HCT116 (cell line): ENCODE results near the gene ANO4. TPM values are rescaled to one million over a fixed set of nuclear protein-coding genes. Genes with fewer than 3 reads are reported as not detected.
A peak's percentile ranks its signal among the peaks of the same experiment; 100 is the strongest.

Experiments
- ATAC-seq: fragments of 200-7000 bp; cut with Tn5 transposase; 2 replicates; pipeline ENCODE4 v1.9.1; 2020; ENCODE audit warnings: mild to moderate bottlenecking, moderate library complexity
- BruUV-seq: library from RNA; stranded (reverse); fragments of 400-500 nt; replicated peaks from 2 replicates; lab custom pipeline; 2021; lab: Mats Ljungman, UMichigan
- CTCF ChIA-PET: fragments of 300-600 bp; sonication (Branson Sonifier 250); formaldehyde crosslinking; loops from one replicate; lab custom pipeline; 2021; ENCODE audit warnings: antibody characterized with exemption; lab: Charles Lee
- POLR2A ChIA-PET: fragments of 300-600, 350-600 bp; sonication (Branson Sonifier 250); formaldehyde crosslinking; loops from one replicate; lab custom pipeline; 2021; ENCODE audit warnings: antibody characterized with exemption; lab: Charles Lee
- RAD21 ChIA-PET, 2 experiments: fragments of 300-600 bp; sonication (Branson Sonifier 250); formaldehyde crosslinking; loops; one replicate each; lab custom pipeline; 2023; ENCODE audit warnings: low total read pairs in 2 of 2; ENCODE audit not compliant: uncharacterized antibody in 2 of 2, unreplicated experiment in 2 of 2, low non-redundant PET in 1 of 2; lab: Charles Lee
- DNase-seq: peaks from one replicate; pipeline ENCODE4 v3.0.0-alpha.2; 2010; ENCODE audit warnings: low read depth, low spot score
- H2AFZ ChIP-seq: fragments of 200-600 bp; shearing (Covaris generic), sonication (generic); 2 replicates; pipeline ENCODE4 v1.6.1; 2017; ENCODE audit warnings: low read depth, mixed run types, mixed read lengths, antibody characterized with exemption, low read length; ENCODE audit not compliant: poor library complexity, severe bottlenecking
- H3K27ac ChIP-seq: 2 replicates; pipeline ENCODE4 v1.5.1; 2012; ENCODE audit warnings: low read depth, low read length
- H3K27me3 ChIP-seq: fragments of 200-600 bp; sonication (generic); 2 replicates; pipeline ENCODE4 v1.6.1; 2016; ENCODE audit warnings: mixed run types, low read length, mixed read lengths; ENCODE audit not compliant: insufficient read depth
- H3K36me3 ChIP-seq, 2 experiments: fragments of 200-500 bp in 1 of 2; fragments of 200-600 bp in 1 of 2; sonication (Bioruptor generic) in 1 of 2; sonication (generic) in 1 of 2; 2 replicates each; pipeline versions ENCODE4 v1.5.1 to v1.6.1; 2014 to 2016; ENCODE audit warnings: low read length in 2 of 2, inconsistent platforms in 1 of 2, mixed read lengths in 1 of 2, mixed run types in 1 of 2; ENCODE audit not compliant: insufficient read depth in 2 of 2, control insufficient read depth in 1 of 2
- H3K4me1 ChIP-seq, 2 experiments: fragments of 200-600 bp in 1 of 2; sonication (generic) in 1 of 2; 2 replicates each; pipeline versions ENCODE4 v1.5.1 to v1.6.1; 2012 to 2017; ENCODE audit warnings: low read length in 2 of 2, inconsistent platforms in 1 of 2, mild to moderate bottlenecking in 1 of 2, mixed read lengths in 1 of 2, mixed run types in 1 of 2, moderate library complexity in 1 of 2; ENCODE audit not compliant: insufficient read depth in 2 of 2, control insufficient read depth in 1 of 2
- H3K4me2 ChIP-seq: fragments of 200-600 bp; sonication (generic); 2 replicates; pipeline ENCODE4 v1.6.1; 2017; ENCODE audit warnings: mixed run types, low read length, mixed read lengths
- H3K4me3 ChIP-seq, 2 experiments: fragments of 200-600 bp in 1 of 2; sonication (generic) in 1 of 2; replicated peaks in 1 of 2; 2 replicates each; pipeline ENCODE4 v1.5.1; 2011 to 2016; ENCODE audit warnings: low read length in 2 of 2, control low read depth in 1 of 2, low read depth in 1 of 2, mild to moderate bottlenecking in 1 of 2, mixed read lengths in 1 of 2, mixed run types in 1 of 2
- H3K79me2 ChIP-seq: fragments of 200-600 bp; sonication (generic); 2 replicates; pipeline ENCODE4 v1.6.1; 2017; ENCODE audit warnings: mild to moderate bottlenecking, mixed run types, low read length, moderate library complexity, mixed read lengths; ENCODE audit not compliant: insufficient read depth
- H3K9ac ChIP-seq: fragments of 200-600 bp; sonication (generic); 2 replicates; pipeline ENCODE4 v1.6.1; 2016; ENCODE audit warnings: low read length, mixed read lengths
- H3K9me2 ChIP-seq: fragments of 200-600 bp; sonication (generic), shearing (Covaris generic); 2 replicates; pipeline ENCODE4 v1.6.1; 2017; ENCODE audit warnings: mixed run types, mild to moderate bottlenecking, moderate library complexity; ENCODE audit not compliant: insufficient read depth
- H3K9me3 ChIP-seq, 2 experiments: fragments of 200-500 bp in 1 of 2; fragments of 200-600 bp in 1 of 2; sonication (Bioruptor generic) in 1 of 2; sonication (generic) in 1 of 2; 2 replicates each; pipeline ENCODE4 v1.6.1; 2014 to 2017; ENCODE audit warnings: low read length in 2 of 2, mixed read lengths in 2 of 2, inconsistent platforms in 1 of 2, low read depth in 1 of 2, mild to moderate bottlenecking in 1 of 2, mixed run types in 1 of 2, moderate library complexity in 1 of 2; ENCODE audit not compliant: control insufficient read depth in 1 of 2, insufficient read depth in 1 of 2
- H4K20me1 ChIP-seq: fragments of 200-600 bp; sonication (generic), shearing (Covaris generic); 2 replicates; pipeline ENCODE4 v1.6.1; 2017; ENCODE audit warnings: mixed run types, mild to moderate bottlenecking, moderate library complexity; ENCODE audit not compliant: insufficient read depth
- CBX3 ChIP-seq: IDR thresholded peaks from 2 replicates; pipeline ENCODE4 v1.6.1; 2012; ENCODE audit warnings: low read depth
- CEBPB ChIP-seq: IDR thresholded peaks from 2 replicates; pipeline ENCODE4 v1.6.1; 2012; ENCODE audit warnings: low read depth
- EGR1 ChIP-seq: IDR thresholded peaks from 2 replicates; pipeline ENCODE4 v1.6.1; 2012; ENCODE audit warnings: low read depth
- ELF1 ChIP-seq: IDR thresholded peaks from 2 replicates; pipeline ENCODE4 v1.6.1; 2012; ENCODE audit warnings: low read depth, borderline replicate concordance
- EZH2 ChIP-seq: fragments of 200-600 bp; sonication (generic); IDR thresholded peaks from 2 replicates; pipeline ENCODE4 v1.6.1; 2017; ENCODE audit warnings: antibody characterized with exemption, mixed run types
- EZH2phosphoT487 ChIP-seq: fragments of 200-600 bp; IDR thresholded peaks from 2 replicates; pipeline ENCODE4 v1.6.1; 2018; ENCODE audit warnings: antibody characterized with exemption, borderline replicate concordance
- FOSL1 ChIP-seq: IDR thresholded peaks from 2 replicates; pipeline ENCODE4 v1.6.1; 2012; ENCODE audit warnings: low read depth
- POLR2A ChIP-seq: IDR thresholded peaks from 2 replicates; pipeline ENCODE4 v1.7.0; 2011; ENCODE audit warnings: borderline replicate concordance; ENCODE audit not compliant: insufficient read depth, insufficient read length; ENCODE audit errors: extremely low read depth
- POLR2AphosphoS5 ChIP-seq: IDR thresholded peaks from 2 replicates; pipeline ENCODE4 v1.6.1; 2011; ENCODE audit warnings: mild to moderate bottlenecking, low read depth, low read length, moderate library complexity
- RAD21 ChIP-seq: IDR thresholded peaks from 2 replicates; pipeline ENCODE4 v1.6.1; 2012; ENCODE audit warnings: low read depth, mild to moderate bottlenecking
- SIN3A ChIP-seq: IDR thresholded peaks from 2 replicates; pipeline ENCODE4 v1.6.1; 2012; ENCODE audit warnings: low read depth
- SP1 ChIP-seq: IDR thresholded peaks from 2 replicates; pipeline ENCODE4 v1.6.1; 2012; ENCODE audit warnings: low read depth
- SRF ChIP-seq: IDR thresholded peaks from 2 replicates; pipeline ENCODE4 v1.6.1; 2012; ENCODE audit warnings: low read depth
- TCF7L2 ChIP-seq: IDR thresholded peaks from 2 replicates; pipeline ENCODE4 v1.7.0; 2011; ENCODE audit warnings: borderline replicate concordance, inconsistent platforms; ENCODE audit not compliant: insufficient read depth, insufficient read length; ENCODE audit errors: extremely low read depth
- YY1 ChIP-seq: IDR thresholded peaks from 2 replicates; pipeline ENCODE4 v1.6.1; 2011; ENCODE audit warnings: low read length, low read depth, moderate library complexity, mild to moderate bottlenecking; ENCODE audit not compliant: insufficient replicate concordance; ENCODE audit errors: extremely low read depth
- ZFX ChIP-seq: fragments of 450-650 bp; IDR thresholded peaks from 2 replicates; pipeline ENCODE4 v1.6.1; 2017
- ZNF274 ChIP-seq: fragments of 200-500 bp; sonication (Bioruptor generic); IDR thresholded peaks from 2 replicates; pipeline ENCODE4 v1.6.1; 2014; ENCODE audit warnings: mild to moderate bottlenecking, low read depth, low read length, inconsistent platforms
- intact Hi-C: fragments of 100-400 bp; cut with micrococcal nuclease; formaldehyde crosslinking; loops from 2 replicates; pipeline ENCODE4 v1.10.0; 2022
- total RNA-seq: library from RNA; stranded (reverse); gene quantifications from one replicate; pipeline ENCODE4 v1.2.1, GENCODE V29; 2021; ENCODE audit not compliant: unreplicated experiment
- TF ChIP-seq, protein P1 (sequence below): IDR thresholded peaks from 2 replicates; pipeline ENCODE4 v1.6.1; 2011; ENCODE audit warnings: mild to moderate bottlenecking, low read length, moderate library complexity; ENCODE audit not compliant: insufficient replicate concordance; ENCODE audit errors: extremely low read depth
- TF ChIP-seq, protein P2 (sequence below): IDR thresholded peaks from 2 replicates; pipeline ENCODE4 v1.6.1; 2012
- TF ChIP-seq, protein P3 (sequence below), 3 experiments: fragments of 200-600 bp in 1 of 3; sonication (generic) in 1 of 3; IDR thresholded peaks in 2 of 3; conservative IDR thresholded peaks in 1 of 3; 2 replicates each; pipeline ENCODE4 v1.5.1; 2012 to 2017; ENCODE audit warnings: low read depth in 2 of 3, low read length in 2 of 3, antibody characterized with exemption in 1 of 3, borderline replicate concordance in 1 of 3, control low read depth in 1 of 3, mild to moderate bottlenecking in 1 of 3, mixed read lengths in 1 of 3, mixed run types in 1 of 3, moderate library complexity in 1 of 3; ENCODE audit not compliant: insufficient read depth in 1 of 3
- TF ChIP-seq, protein P4 (sequence below): IDR thresholded peaks from 2 replicates; pipeline ENCODE4 v1.6.1; 2012

ANO4 gene
- total RNA-seq, 1 experiment from 2014 or later = 1.7 TPM

DNA sequence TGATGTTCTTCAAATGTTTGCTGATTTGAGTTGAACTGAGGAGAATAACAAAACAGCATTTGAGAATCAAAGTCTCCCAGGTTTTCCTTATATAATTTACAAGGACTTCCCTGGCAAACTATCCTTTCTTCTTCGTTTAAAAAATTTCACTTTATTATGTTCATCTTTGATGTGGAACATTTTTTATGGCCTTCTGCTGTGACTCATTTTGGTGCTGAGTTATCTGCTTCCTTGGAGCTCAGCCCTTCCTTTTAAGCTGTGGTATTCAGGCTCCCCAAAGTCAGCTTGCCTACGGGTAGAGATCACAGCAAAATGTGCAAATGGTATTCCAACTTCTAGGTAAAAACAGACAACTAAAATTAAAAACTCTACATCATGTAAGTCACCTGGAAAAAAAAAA lies 1.4 kb upstream of the ANO4 start:
- Histone ChIP-seq H3K27ac (no peak overlapping the region; the same call in 1 of the 2 replicates), H3K36me3 (no peaks in the 10 kb centered on the region), H3K4me2 (peak overlapping the region; percentile 31; the same call in 1 of the 2 replicates), H3K9ac (no peak overlapping the region), H4K20me1 (no peaks in the 10 kb centered on the region), H3K4me3 (no peak overlapping the region), H3K79me2 (no peaks in the 10 kb centered on the region), H3K9me2 (no peaks in the 10 kb centered on the region), H3K27me3 (peaks cover 5% of the 10 kb centered on the region; the same call in 1 of the 2 replicates), H3K9me3 (no peaks in the 10 kb centered on the region), H2AFZ (no peak overlapping the region), H3K4me1 (peaks cover 8 to 23% of the 10 kb centered on the region in 2 experiments; a peak in 3 of 4 replicates)
- ChIA-PET POLR2A (no interaction called here), CTCF (no interaction called here), RAD21 (no interaction called here)
- DNase-seq (peak; percentile 43), ATAC-seq (peak; percentile 82)
- no TSS peak for BruUV-seq
- intact Hi-C loops = no loop called here
- TF ChIP-seq CBX3 = 0 out of 2 replicates have a peak, but pooled peaks have one; percentile 38
- TF ChIP-seq CEBPB = no peak
- TF ChIP-seq ZFX = no peak
- TF ChIP-seq, protein P1, sequence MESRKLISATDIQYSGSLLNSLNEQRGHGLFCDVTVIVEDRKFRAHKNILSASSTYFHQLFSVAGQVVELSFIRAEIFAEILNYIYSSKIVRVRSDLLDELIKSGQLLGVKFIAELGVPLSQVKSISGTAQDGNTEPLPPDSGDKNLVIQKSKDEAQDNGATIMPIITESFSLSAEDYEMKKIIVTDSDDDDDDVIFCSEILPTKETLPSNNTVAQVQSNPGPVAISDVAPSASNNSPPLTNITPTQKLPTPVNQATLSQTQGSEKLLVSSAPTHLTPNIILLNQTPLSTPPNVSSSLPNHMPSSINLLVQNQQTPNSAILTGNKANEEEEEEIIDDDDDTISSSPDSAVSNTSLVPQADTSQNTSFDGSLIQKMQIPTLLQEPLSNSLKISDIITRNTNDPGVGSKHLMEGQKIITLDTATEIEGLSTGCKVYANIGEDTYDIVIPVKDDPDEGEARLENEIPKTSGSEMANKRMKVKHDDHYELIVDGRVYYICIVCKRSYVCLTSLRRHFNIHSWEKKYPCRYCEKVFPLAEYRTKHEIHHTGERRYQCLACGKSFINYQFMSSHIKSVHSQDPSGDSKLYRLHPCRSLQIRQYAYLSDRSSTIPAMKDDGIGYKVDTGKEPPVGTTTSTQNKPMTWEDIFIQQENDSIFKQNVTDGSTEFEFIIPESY = no peak
- TF ChIP-seq TCF7L2 = peak; percentile 80
- TF ChIP-seq SP1 = peak; percentile 46; the same call in 1 of the 2 replicates
- no peak for TF ChIP-seq YY1
- TF ChIP-seq SIN3A = no peak
- TF ChIP-seq RAD21 = no peak
- TF ChIP-seq ZNF274 = no peak
- no peak for TF ChIP-seq EZH2
- TF ChIP-seq, protein P2, sequence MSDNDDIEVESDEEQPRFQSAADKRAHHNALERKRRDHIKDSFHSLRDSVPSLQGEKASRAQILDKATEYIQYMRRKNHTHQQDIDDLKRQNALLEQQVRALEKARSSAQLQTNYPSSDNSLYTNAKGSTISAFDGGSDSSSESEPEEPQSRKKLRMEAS = no peak
- TF ChIP-seq ELF1 = no peak
- TF ChIP-seq, protein P3, sequence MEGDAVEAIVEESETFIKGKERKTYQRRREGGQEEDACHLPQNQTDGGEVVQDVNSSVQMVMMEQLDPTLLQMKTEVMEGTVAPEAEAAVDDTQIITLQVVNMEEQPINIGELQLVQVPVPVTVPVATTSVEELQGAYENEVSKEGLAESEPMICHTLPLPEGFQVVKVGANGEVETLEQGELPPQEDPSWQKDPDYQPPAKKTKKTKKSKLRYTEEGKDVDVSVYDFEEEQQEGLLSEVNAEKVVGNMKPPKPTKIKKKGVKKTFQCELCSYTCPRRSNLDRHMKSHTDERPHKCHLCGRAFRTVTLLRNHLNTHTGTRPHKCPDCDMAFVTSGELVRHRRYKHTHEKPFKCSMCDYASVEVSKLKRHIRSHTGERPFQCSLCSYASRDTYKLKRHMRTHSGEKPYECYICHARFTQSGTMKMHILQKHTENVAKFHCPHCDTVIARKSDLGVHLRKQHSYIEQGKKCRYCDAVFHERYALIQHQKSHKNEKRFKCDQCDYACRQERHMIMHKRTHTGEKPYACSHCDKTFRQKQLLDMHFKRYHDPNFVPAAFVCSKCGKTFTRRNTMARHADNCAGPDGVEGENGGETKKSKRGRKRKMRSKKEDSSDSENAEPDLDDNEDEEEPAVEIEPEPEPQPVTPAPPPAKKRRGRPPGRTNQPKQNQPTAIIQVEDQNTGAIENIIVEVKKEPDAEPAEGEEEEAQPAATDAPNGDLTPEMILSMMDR (IDR thresholded peaks at IDR 0.05 in 2 of 3, conservative IDR thresholded peaks at IDR 0.05 in 1 of 3; ENCODE audit: borderline replicate concordance in 1 of 3, insufficient read depth in 1 of 3, low read depth in 2 of 3, low read length in 2 of 3) = no peak
- no peak for TF ChIP-seq EGR1
- TF ChIP-seq SRF = no peak
- no peak for TF ChIP-seq POLR2AphosphoS5
- no peak for TF ChIP-seq EZH2phosphoT487
- no peak for TF ChIP-seq POLR2A
- TF ChIP-seq, protein P4, sequence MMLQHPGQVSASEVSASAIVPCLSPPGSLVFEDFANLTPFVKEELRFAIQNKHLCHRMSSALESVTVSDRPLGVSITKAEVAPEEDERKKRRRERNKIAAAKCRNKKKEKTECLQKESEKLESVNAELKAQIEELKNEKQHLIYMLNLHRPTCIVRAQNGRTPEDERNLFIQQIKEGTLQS = no peak
- TF ChIP-seq FOSL1 = peak; percentile 67
